CD4-positive, alpha-beta T cell treated with Interleukin-4 for 1 hour (primary cell): ENCODE results near the gene PRXL2B.
"Not testable (repeated sequence)": the region's sequence is repeated elsewhere in the genome, so short reads cannot be mapped to it uniquely, and the experiment has no call there.

Source experiments
- DNase-seq, 2 donors: peaks; one replicate each; pipeline ENCODE4 v3.0.0-alpha.2; 2020 to 2022

Gene PRXL2B

DNA sequence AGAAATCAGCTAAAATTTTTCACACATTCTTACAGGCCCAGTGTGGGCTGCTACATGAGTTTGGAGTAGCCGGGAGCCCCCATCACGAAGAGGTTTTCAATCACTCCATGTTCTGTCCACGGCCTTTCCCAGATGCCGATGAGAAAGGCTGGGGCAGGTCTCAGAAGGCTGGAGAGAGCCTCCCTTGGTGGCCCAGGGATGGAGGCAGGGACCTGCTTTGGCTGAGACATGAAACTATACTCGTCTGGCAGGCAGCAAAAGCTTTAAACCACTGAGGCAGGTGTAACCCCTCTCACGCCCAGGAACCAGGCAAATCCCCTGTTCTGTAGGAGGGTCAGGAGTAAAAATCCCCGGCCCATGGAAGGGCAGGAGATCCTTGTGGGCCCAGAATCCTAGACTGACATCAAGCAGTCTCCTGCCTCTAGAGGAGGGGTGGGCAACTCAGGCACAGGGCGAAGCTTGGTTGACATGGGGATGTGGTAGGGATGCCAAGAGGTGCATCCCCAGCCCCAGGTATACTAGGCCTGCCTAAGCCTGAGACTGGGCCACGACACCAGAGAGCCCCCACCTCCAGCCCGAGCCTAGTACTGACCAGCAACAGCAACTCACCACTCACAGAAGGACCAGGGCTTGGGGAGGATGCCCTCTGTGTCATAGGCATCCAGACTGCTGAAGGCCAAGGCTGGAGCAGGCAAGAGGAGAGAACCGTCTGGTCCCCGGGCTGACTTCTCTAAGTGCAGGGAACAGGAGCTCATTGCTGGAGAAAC, 37.2 kb downstream of the PRXL2B start:
- no peak for DNase-seq

DNA sequence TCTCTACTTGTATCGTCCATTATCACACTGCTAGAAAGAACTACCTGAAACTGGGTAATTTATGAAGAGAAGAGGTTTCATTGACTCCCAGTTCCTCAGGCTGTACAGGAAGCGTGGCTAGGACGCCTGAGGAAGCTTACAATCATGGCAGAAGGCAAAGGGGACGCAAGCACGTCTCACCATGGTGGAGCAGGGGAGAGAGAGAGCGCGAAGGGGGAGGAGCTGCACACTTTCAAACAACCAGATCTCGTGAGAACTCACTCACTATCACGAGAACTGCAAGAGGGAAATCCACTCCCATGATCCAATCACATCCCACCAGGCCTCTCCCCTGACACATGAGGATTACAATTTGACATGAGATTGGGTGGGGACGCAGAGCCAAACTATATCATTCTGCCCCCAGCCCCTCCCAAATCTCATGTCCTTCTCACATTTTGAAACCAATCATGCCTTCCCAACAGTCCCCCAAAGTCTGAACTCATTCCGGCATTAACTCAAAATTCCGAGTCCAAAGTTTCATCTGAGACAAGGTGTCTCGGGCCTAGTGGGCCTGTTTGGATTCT, 38.2 kb downstream of the PRXL2B start:
- no peak for DNase-seq

GRCh38 chr1:2625311-2625710, 38.7 kb downstream of the PRXL2B start:
- no peak for DNase-seq

- not testable (repeated sequence) for DNase-seq
These were observed 39.2 kb downstream of the PRXL2B start for GRCh38 chr1:2625748-2626147.

DNA sequence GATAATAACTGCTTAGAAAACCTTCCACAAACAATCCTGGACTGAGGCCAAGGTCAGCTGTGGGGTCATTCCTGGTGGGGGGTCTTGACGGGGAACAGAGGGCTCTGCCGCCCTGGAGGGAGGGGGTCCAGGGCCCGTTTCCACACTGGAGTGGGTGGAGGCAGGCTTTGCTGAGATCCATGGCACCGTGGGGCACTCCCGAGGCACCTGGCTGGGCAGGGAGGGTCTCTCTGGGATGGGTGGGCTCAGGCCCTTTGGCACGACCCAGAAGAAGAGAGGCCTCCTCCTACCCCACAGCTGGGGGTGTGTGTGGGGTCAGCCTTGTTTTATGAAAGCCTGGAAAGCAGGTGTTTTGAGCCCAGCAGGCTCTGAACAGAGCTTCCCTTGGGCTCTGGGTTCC, 41.2 kb downstream of the PRXL2B start:
- no peak for DNase-seq

DNA sequence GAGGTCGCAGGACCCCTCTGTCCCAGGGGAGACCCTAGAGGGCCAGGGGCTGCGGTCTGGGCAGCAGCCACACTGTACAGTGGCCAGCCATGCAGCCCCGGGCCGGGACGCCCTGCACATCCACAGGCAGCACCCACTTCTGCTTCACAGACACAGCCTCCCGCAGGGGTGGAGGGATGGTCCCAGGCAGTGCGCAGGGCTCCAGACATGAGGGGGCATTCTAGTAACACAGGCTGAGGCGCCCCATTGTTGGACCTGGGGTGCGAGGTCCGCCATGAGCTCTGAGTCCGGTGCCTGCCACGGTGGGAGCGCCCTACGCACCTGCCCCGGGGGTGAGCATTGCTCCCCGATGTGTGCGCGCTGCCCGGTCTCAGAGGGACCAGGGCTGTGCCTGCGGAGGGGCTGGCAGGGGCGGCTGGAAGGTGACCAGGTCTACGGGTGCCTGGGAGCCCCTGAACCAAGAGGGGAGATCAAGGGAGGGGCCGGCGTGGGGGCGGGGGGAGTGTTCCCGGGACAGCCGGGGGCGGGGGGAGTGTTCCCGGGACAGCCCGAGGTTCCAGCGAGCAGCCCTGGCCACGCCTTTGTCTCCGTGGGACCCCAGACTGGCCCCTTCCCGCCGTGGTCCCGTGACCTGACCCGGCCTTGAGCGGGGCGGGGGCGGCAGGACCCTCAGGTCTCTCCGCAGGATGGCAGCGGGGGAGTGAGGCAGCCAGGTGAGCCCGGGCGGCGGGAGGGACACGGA, 41.8 kb downstream of the PRXL2B start:
- DNase-seq, result no peak

- no peak for DNase-seq
These were observed 42.5 kb downstream of the PRXL2B start for GRCh38 chr1:2628933-2629626.

- DNase-seq, result no peak
These were observed 43.3 kb downstream of the PRXL2B start for GRCh38 chr1:2629627-2630497.

GRCh38 chr1:2630498-2631135, 44.0 kb downstream of the PRXL2B start:
- no peak for DNase-seq

DNA sequence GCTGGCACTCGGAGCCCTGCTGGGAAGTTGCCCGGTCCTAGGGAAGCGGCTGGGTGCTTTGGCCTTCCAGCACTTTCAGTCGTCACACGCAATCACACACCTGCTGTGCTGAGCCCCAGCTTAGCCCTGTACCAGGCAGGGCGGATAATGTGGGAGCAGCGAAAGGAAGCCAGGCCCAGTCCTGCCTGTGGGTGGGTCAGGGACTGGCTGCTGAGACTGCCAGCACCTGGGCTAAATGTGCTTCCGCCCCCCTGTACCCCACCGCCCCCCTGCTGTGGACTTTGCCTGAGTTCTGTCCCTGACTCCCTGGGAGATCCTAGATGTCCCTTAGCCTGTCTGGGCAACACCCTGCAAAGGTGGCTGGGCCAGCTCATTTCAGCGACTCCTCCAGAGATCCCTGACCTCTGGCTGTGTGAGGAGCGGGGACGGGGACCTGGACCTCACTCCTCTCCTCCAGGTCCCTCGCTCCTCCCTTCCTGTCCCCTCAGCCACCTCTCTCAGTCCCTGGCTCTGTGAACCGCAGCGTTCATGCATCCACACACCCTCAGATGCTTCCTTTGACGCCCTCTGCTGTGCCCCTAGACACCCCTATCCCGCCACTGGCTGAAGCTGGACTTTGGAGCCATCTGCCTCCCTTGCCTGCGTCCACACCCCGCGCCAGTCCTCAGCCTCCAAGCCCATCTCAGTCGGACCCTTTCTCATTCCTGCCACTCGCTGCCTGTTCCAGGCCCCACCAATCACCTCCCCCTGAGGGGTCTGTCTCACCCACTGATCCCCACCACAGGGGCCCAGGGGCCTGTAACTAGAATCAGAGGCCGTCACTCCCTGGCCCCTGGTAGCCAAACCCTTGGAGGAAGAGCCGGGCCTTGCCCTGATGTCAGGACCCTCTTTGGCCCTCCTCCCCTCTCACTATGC, 44.8 kb downstream of the PRXL2B start:
- DNase-seq, result no peak

GRCh38 chr1:2632051-2632430, 45.5 kb downstream of the PRXL2B start:
- no peak for DNase-seq

DNA sequence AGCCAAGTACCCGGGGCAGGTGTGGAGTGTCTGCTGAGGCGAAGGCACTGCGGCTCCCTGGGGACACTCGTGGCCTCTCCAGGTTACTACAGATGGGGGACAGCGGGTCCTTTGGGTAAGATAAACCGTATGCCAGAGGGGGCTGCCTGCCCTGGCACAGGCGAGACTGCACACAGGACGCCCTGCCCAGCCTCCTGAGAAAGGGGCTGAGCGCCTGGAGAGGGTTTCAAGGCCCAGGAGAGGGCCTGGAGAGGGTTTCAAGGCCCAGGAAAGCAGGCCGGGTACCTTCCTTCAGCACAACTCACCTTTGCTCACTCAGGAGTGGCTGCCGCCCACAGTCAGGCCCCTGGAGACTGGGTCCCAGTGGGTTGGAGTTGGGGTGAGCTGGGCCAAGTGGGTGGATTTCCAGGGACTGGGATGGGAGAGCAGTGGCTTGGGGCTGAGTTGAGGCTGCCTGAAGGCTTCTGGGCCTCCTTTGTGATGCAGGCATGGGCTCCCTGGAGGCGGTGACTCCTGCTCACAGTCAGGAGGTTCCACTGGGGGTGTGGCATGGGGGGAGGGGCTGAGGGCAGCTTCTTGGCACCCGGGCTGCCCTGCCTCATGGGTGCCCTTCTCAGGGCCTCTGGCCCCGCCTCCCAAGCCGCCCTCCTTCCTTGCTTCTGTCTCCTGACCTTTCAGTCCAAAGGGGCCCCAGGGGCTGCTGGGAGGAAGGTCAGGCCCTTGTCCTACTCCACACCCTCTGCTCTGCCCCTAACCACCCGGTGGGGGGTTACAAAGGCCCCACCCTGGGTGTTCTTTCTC, 46.2 kb downstream of the PRXL2B start, which contains the start of gene MMEL1:
MMEL1 (minus strand) TSS at position 456 of the 801 bp plus-strand sequence. CDS start 3,532 bp downstream, outside the sequence.
- no peak for DNase-seq

GRCh38 chr1:2633366-2633935, 46.9 kb downstream of the PRXL2B start:
- DNase-seq, result no peak

DNA sequence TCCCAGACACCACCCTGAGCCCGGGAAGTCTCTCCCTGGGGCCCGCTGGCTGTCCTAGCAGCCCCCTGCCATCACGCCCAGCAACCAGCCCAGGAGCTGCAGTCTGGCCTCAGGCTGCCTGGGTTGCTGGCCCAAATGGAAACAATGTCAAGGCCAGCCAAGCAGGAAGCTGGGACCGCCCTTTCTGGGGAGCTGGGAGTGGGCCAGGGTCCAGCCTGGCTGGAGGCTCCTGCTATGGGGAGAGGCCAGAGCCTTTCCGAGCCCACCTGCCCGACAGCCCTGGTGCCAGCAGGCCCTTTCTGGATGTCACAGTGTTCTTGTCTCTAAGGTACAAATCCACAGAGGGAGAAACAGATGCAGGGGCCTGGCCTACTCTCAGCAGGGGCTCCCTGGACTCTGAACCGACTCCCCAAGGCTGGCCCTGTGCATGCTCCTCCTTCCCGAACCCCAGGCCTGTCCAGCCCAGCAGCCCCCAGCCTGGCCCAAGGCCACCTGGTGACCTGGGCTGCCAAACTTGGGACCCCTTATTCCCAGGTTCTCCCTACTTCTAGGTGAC, 47.4 kb downstream of the PRXL2B start:
- no peak for DNase-seq

DNA sequence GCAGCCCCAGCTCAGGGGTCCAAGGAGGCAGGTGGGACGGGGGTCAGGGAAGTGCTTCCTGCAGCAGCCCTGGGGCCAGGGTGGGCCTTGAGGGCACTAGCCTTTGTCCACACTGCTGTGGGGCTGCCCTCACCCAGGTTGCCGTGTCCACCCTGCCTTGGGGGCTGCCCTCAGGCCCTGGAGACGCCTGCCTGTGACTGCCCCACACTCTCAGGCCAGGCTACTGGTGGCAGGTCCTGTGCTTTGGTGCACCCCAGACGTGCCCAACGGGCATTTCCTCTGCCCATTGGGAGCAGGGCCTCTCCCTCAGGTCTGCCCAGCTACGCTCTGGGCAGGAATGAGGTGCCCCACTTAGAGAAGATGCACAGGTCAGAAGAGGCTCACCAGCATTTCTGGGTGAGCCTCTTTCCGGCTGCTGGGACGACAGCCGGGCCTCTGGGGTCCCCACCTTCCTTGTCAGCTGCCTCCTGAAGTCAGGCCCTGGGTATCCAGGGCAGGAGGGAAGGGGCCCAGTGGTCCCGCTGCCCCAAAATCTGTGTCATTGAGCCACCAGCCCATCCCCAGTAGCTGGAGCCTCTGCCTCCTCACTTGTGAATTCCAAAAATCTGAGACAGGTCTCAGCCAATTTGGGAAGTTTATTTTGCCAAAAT, 48.9 kb downstream of the PRXL2B start:
- no peak for DNase-seq

DNA sequence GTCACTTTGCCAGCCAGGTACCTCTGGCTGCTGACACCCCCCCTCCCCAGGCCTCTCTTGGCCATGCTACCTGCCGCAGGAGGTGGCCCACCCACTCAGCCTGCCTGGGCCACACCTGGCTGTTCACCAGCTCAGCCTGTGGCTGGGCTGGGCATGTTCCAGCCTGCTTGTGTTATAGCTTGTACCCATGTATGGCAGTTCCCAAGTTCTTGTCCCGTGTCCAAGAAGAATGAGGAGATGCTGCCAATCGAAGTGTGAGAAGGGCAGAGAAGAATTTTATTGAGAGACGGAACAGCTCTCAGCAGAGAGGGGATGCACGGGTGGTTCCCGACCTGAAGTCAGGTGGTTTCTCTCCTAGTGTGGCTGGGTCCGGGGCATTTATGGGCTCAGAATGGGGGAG, 50.2 kb downstream of the PRXL2B start:
- DNase-seq, result no peak

DNA sequence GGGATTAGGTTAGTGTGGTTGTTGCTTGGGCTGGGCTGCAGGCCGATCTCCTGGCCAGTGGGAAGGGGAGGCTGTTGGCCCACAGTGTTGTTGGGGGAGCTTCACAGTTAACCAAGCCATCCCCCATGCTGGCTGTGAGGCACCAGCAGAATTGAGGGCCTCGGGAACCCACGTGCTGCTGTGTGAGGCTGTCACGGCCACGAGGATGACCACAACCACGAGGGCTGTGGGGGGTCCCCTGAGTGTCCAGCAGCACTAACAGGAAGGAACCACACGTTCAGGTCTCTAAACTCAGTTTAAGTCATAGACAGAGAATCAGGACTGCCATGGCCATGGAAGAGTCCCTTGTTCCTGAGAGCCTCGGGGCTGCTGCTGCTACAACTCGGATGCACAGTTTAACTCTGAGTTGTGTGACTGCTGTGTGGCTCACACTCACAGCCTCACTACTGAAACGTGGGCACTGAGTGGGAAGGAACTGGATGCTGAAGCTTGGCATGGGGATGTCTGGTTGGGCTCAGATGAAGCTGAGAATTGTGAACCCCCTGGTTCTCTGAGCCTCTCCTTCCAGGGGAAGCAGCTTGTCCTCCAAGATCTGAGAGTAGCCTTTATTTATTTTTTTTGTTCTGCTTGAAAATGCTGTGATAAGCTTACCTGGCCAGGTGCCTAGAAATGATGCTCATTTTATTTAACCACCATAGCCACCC, 51.0 kb downstream of the PRXL2B start:
- DNase-seq, result no peak
